Stomach (tissue), 9 donors: ENCODE measurements around the gene FLYWCH1. TPM values are rescaled to one million over a fixed set of nuclear protein-coding genes. Genes with fewer than 3 reads are reported as not detected.

Source experiments
- DNase-seq, 2 donors: peaks; one replicate each; pipeline versions ENCODE4 v3.0.0 to v3.0.0-alpha.2; 2013 to 2019
- H3K27ac ChIP-seq, 5 donors: fragments of 200-600 bp in 4 of 5; sonication (generic) in 4 of 5; one replicate each; pipeline ENCODE4 v1.5.1; 2013 to 2019; ENCODE audit warnings: mild to moderate bottlenecking in 1 of 5, moderate library complexity in 1 of 5
- H3K27me3 ChIP-seq, 3 donors: fragments of 200-600 bp; sonication (generic); one replicate each; pipeline ENCODE4 v1.5.1; 2017 to 2019; ENCODE audit warnings: mixed run types in 1 of 3
- H3K36me3 ChIP-seq, 4 donors: fragments of 200-600 bp; sonication (generic); 1 replicate in 3 of 4; 2 replicates in 1 of 4; pipeline ENCODE4 v1.5.1; 2016 to 2019
- H3K4me1 ChIP-seq, 4 donors: fragments of 200-600 bp; sonication (generic); one replicate each; pipeline ENCODE4 v1.5.1; 2016 to 2019
- H3K4me3 ChIP-seq, 4 donors: fragments of 200-600 bp; sonication (generic) in 3 of 4; one replicate each; pipeline ENCODE4 v1.5.1; 2016 to 2019; ENCODE audit warnings: mild to moderate bottlenecking in 1 of 4
- H3K9me3 ChIP-seq, 4 donors: fragments of 200-600 bp; sonication (generic); one replicate each; pipeline ENCODE4 v1.5.1; 2016 to 2019
- CTCF ChIP-seq, 7 experiments: fragments of 450-650 bp in 4 of 7; fragments of 200-600 bp in 3 of 7; sonication (generic) in 3 of 7; IDR thresholded peaks; one replicate each; pipeline ENCODE4 v1.5.1; 2016 to 2019; ENCODE audit warnings: antibody characterized with exemption in 7 of 7, control low read depth in 2 of 7, mild to moderate bottlenecking in 1 of 7
- EP300 ChIP-seq: sonication (generic); formaldehyde crosslinking; IDR thresholded peaks from one replicate; pipeline ENCODE4 v1.6.1; 2017; ENCODE audit warnings: antibody characterized with exemption
- POLR2A ChIP-seq, 4 donors: fragments of 450-650 bp; IDR thresholded peaks; one replicate each; pipeline ENCODE4 v1.6.1; 2016; ENCODE audit warnings: antibody characterized with exemption in 4 of 4, control low read depth in 2 of 4, mild to moderate bottlenecking in 1 of 4, moderate library complexity in 1 of 4
- POLR2AphosphoS5 ChIP-seq, 3 donors: sonication (generic); formaldehyde crosslinking; IDR thresholded peaks; one replicate each; pipeline ENCODE4 v1.6.1; 2016; ENCODE audit warnings: antibody characterized with exemption in 3 of 3
- WGBS, 5 donors: extraction: QIAGEN DNeasy Blood & Tissue Kit in 3 of 5; methylation state at CpG; one replicate each; pipeline versions ENCODE4 v1.1.5 to v1.1.7; 2013 to 2018; 5-methylcytosine and 5-hydroxymethylcytosine counted together
- intact Hi-C: fragments of 100-400 bp; cut with DNase I; formaldehyde crosslinking; loops from one replicate; pipeline ENCODE4 v1.15.1; 2023; ENCODE audit warnings: low total_unique reads
- polyA plus RNA-seq, 3 donors: library from polyadenylated mRNA; stranded (reverse); fragments of 200-250 nt; gene quantifications; one replicate each; pipeline ENCODE4 v1.2.3, GENCODE V29; 2013
- total RNA-seq, 5 donors: library from RNA; depleted of rRNA; stranded (reverse); fragments of >200 nt; gene quantifications; one replicate each; pipeline versions ENCODE4 v1.1.0 to v1.2.3, GENCODE V29; 2014 to 2016
- donor health status: healthy with polysubstance abuse.
- donor health status: Bipolar disorder and iron deficiency.
- donor health status: healthy.

Gene FLYWCH1
- total and polyA plus RNA-seq, 8 donors = 8.1 to 121 (median 17.6) TPM

- no peak for DNase-seq
- 84 to 90% (median 86%) methylated on average over 13 of the region's 13 CpGs for WGBS, 5 donors
- intact Hi-C loops = no loop called here
- H3K4me3 ChIP-seq = no peak overlapping the region
- no peaks in the 10 kb centered on the region for H3K27me3 ChIP-seq
- peaks cover 8 to 12% (median 11%) of the 10 kb centered on the region in 4 donors for H3K4me1 ChIP-seq
- H3K27ac ChIP-seq = no peak overlapping the region
- TF ChIP-seq EP300 (no peak), POLR2A (IDR thresholded peaks at IDR 0.05) (no peak), POLR2AphosphoS5 (IDR thresholded peaks at IDR 0.05) (no peak), CTCF (IDR thresholded peaks at IDR 0.05) (no peak)
- H3K9me3 ChIP-seq = no peaks in the 10 kb centered on the region
- H3K36me3 ChIP-seq = peaks cover 7 to 62% (median 44%) of the 10 kb centered on the region in 4 donors
Measured at GRCh38 chr16:2899564-2900072, 12.1 kb upstream of the FLYWCH1 start.

GRCh38 chr16:2900526-2901075 lies 11.1 kb upstream of the FLYWCH1 start:
- H3K27ac ChIP-seq = no peak overlapping the region
- peaks cover 7 to 52% (median 44%) of the 10 kb centered on the region in 4 donors for H3K36me3 ChIP-seq
- DNase-seq = no peak
- H3K27me3 ChIP-seq = no peaks in the 10 kb centered on the region
- intact Hi-C loops = no loop called here
- 93 to 95% (median 94%) methylated on average over 14 to 15 of the region's 15 CpGs for WGBS, 5 donors
- no peaks in the 10 kb centered on the region for H3K9me3 ChIP-seq
- H3K4me3 ChIP-seq = no peak overlapping the region
- no peak for TF ChIP-seq POLR2A (IDR thresholded peaks at IDR 0.05)
- peaks cover 8 to 18% (median 13%) of the 10 kb centered on the region in 4 donors for H3K4me1 ChIP-seq

- TF ChIP-seq POLR2A (IDR thresholded peaks at IDR 0.05) = no peak
- no peak for TF ChIP-seq POLR2AphosphoS5 (IDR thresholded peaks at IDR 0.05)
- TF ChIP-seq CTCF (IDR thresholded peaks at IDR 0.05) = no peak
- TF ChIP-seq EP300 = no peak
- no peak overlapping the region for H3K4me3 ChIP-seq
- intact Hi-C loops = no loop called here
- H3K9me3 ChIP-seq = no peaks in the 10 kb centered on the region
- no peaks in the 10 kb centered on the region for H3K27me3 ChIP-seq
- H3K27ac ChIP-seq = no peak overlapping the region
- no peak for DNase-seq
- H3K36me3 ChIP-seq = peaks cover 0 to 33% (median 26%) of the 10 kb centered on the region in 4 donors
- WGBS, 5 donors = 93 to 95% (median 94%) methylated on average over 9 of the region's 9 CpGs
- H3K4me1 ChIP-seq = peaks cover 14 to 32% (median 27%) of the 10 kb centered on the region in 4 donors
Measured at GRCh38 chr16:2902337-2903130, 9.2 kb upstream of the FLYWCH1 start.

- Histone ChIP-seq H3K9me3 (no peaks in the 10 kb centered on the region), H3K36me3 (peaks cover 0 to 16% (median 12%) of the 10 kb centered on the region in 4 donors), H3K4me1 (peaks cover 14 to 33% (median 28%) of the 10 kb centered on the region in 4 donors), H3K4me3 (peak overlapping the region; percentile 65 to 85 (median 80)), H3K27ac (peak overlapping the region; percentile 94 to 98 (median 96)), H3K27me3 (no peaks in the 10 kb centered on the region)
- 1 to 2% (median 1%) methylated on average over 38 to 62 of the region's 62 CpGs for WGBS, 5 donors
- TF ChIP-seq POLR2A (IDR thresholded peaks at IDR 0.05) (no peak), POLR2AphosphoS5 (IDR thresholded peaks at IDR 0.05) (peak; percentile 58 to 77 (median 60)), CTCF (IDR thresholded peaks at IDR 0.05) (peak in 5 of 7 experiments; percentile 80 to 95 (median 91))
- intact Hi-C loops = no loop called here
- DNase-seq = peak; percentile 88 to 96
Measured at GRCh38 chr16:2904100-2904921, 7.4 kb upstream of the FLYWCH1 start.
